SK-N-SH (cell line): Measurements from ENCODE around the gene LARGE1.

Source experiments
- EP300 ChIP-seq, 2 experiments: IDR thresholded peaks; 2 replicates each; pipeline versions ENCODE4 v1.4.0 to v1.6.1; 2012; ENCODE audit warnings: borderline replicate concordance in 1 of 2, low read depth in 1 of 2, low read length in 1 of 2
- RFX5 ChIP-seq: IDR thresholded peaks from 2 replicates; pipeline ENCODE4 v1.6.1; 2012; ENCODE audit warnings: mild to moderate bottlenecking, improper control_type of control experiment, low read length
- TF ChIP-seq, protein P1 (sequence below): fragments of 200-600 bp; sonication (generic); IDR thresholded peaks from 2 replicates; pipeline ENCODE4 v1.6.1; 2017; ENCODE audit warnings: antibody characterized with exemption, mild to moderate bottlenecking, moderate library complexity

DNA sequence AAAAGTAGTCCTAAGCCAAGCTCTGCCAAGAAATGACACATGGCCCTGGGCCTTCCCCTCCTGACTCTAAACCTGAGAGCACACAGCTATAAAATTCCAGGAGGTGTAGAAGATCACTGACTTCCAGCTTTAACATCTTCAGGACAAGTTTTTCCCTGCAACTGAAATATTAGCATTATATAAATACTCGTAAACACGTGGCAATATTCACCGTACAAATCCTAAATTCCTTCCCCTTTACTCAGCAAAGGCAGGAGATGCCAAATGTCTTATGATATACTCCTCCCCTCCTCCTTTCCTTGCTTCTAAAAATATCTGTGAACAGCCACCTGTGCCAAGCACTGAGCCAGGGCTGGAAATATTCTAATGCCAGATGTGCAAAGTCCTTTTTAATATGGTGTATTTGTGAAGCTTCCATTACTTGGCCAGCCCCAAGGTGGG lies 194.0 kb downstream of the LARGE1 start:
- TF ChIP-seq, protein P1, sequence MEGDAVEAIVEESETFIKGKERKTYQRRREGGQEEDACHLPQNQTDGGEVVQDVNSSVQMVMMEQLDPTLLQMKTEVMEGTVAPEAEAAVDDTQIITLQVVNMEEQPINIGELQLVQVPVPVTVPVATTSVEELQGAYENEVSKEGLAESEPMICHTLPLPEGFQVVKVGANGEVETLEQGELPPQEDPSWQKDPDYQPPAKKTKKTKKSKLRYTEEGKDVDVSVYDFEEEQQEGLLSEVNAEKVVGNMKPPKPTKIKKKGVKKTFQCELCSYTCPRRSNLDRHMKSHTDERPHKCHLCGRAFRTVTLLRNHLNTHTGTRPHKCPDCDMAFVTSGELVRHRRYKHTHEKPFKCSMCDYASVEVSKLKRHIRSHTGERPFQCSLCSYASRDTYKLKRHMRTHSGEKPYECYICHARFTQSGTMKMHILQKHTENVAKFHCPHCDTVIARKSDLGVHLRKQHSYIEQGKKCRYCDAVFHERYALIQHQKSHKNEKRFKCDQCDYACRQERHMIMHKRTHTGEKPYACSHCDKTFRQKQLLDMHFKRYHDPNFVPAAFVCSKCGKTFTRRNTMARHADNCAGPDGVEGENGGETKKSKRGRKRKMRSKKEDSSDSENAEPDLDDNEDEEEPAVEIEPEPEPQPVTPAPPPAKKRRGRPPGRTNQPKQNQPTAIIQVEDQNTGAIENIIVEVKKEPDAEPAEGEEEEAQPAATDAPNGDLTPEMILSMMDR, result no peak
- TF ChIP-seq EP300 (IDR thresholded peaks at IDR 0.05; ENCODE audit: borderline replicate concordance in 1 of 2, low read depth in 1 of 2, low read length in 1 of 2) (no peak), RFX5 (no peak)
